Raji (cell line): ENCODE measurements around the gene ESYT3.

ENCODE experiments used
- POLR2A ChIP-seq: IDR thresholded peaks from 2 replicates; pipeline ENCODE4 v1.6.1; 2011; ENCODE audit warnings: low read depth, low read length, control low read depth; ENCODE audit not compliant: insufficient read depth

Gene ESYT3

GRCh38 chr3:138434875-138435772, 708 bp downstream of the ESYT3 start:
- no peak for TF ChIP-seq POLR2A

- TF ChIP-seq POLR2A: no peak
These were observed 1.4 kb downstream of the ESYT3 start for GRCh38 chr3:138435840-138436239.

GRCh38 chr3:138437281-138437680, 2.9 kb downstream of the ESYT3 start:
- TF ChIP-seq POLR2A: no peak

DNA sequence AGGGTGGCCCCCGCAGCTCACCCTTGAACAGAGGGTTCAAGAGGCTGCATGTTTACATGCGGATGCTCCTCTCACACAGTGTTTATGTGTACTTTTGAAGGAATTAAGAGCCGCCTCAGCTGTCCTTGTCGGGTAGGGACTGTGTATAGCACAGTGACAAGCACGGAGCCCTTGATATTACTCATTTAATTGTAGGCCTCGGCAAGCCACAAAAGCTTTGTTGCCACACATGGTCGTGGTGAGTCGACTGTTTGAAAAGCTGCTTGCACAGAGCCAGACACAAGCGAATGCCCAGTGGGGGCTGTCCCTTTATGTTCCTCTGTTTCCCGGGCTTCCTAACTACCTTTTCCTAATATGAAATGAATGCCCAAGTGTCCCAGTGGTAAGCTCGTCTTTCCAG, 4.5 kb downstream of the ESYT3 start:
- TF ChIP-seq POLR2A: no peak

DNA sequence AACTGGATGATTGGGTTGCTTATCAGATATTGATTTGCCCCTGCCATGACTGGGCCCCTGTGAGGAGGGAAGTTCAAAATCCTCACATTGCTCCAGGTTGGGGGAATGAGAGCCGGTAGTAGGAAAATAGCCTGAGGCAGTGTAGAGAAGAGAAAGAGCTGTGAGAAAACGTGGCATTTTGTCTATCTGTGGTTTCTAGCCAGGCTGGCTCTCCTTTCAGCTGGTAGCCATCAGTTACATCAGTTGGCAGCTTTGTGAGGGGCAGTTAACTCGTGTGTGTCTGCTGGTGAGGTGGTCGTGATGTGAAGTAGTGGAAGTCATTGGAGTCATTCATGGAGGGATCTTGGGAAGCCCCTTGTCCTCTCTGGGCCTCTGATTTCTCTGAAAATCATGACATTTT, 5.2 kb downstream of the ESYT3 start:
- TF ChIP-seq POLR2A: no peak

DNA sequence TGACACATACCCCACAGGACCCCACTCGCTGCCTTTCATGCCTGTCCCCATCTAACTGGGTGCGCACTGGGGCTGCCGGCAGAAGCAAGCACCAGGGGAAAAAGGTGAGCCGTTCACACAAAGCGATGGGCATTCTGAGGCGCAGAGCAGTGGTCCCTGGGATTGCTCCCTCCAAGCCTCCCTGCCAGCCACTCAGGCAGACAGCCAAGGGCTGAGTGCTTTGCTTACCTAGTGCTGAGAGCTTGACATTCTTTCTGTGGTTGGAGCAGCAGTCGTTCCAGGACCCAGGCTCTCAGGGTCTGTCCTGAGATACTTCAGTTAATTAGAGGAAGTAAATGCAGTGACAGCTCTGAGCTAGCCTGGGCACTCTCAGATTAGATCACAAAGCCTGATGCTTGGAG, 5.7 kb downstream of the ESYT3 start:
- no peak for TF ChIP-seq POLR2A

- no peak for TF ChIP-seq POLR2A
These were observed 6.2 kb downstream of the ESYT3 start for GRCh38 chr3:138440596-138440995.

DNA sequence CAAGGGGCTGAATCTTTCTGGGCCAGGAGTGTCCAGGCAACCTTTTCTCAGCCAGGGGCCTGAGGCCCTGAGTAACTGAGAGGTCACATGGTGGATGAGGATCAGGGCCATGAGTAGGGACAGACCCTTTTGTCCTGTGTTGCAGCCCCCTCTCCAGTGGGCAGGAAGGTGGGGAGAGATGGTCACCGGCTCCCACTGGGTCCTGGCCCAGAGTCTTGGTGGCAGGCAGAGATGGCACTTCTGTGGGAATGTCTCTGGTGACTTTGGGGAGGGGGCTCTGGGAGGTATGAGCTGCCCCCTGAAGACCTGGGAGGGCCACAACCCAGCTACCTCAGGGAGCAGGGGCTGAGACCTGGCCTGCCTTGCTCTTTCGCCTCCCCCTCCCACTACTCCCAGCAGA, 6.8 kb downstream of the ESYT3 start:
- no peak for TF ChIP-seq POLR2A

DNA sequence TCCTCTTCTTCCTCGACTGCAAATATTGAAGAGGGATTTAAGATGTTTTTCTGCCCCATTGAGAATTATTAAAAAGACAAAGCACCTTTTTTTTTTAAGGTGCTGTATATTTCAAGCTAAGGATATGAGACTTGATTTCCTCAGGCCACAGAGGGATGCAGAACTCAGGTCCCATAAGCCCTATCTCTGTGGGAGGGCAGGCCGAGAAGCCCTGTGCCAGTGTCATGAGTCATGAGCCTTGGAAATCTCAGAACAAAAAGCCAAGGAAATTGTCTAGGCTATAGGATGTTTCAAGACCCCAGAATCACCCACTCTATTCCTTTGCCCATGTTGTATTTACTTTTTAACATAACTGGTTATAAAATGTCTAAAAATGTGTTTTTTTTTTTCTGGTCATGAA, 7.3 kb downstream of the ESYT3 start:
- no peak for TF ChIP-seq POLR2A

- no peak for TF ChIP-seq POLR2A
These were observed 8.0 kb downstream of the ESYT3 start for GRCh38 chr3:138442433-138442832.

- TF ChIP-seq POLR2A: no peak
These were observed 8.7 kb downstream of the ESYT3 start for GRCh38 chr3:138443091-138443490.

DNA sequence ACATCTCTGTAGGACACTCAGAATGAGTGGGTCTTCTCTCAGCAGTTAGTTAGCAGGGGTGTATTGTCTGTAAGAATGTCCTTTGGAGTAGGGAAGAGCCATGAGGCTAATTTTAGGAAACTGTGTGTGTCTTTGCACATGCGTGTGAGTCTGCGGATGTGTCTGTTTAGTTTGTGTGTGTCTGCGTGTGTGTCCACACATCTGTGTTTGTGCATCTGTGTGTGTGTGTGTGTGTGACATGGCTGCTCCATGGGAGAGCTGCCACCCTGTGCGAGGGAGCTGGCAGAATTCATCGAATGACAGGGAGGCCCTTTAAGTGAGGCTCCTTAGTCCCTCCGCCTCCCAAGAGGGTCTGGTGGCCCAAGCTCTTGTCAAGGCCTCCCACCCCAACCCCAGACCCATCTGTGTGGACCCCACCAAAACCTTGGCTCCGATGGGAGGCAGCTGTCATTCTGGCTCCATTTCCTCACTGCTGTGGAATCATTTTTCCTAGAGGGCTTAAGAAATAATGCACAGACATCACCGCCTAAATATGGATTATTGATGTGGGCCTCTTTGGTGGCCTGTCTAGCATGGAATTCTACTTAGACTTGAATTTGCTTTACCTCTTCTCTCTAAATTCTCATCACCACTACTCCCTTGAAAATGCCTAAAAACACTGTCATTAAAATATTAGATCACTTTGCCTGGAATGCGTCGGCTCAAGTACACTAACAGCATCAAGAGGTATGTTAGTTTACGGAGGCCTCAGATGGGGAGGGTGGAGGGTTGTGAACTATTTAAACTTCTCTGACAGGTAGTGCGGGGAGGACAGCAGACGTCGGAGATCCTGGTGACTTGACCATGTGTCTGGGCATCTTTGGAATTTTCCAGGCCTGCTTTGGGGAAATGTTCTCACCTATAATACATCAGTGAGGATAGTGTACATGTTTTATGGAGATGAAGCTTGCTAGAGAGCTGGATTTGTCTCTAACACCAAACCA, 9.4 kb downstream of the ESYT3 start:
- no peak for TF ChIP-seq POLR2A

DNA sequence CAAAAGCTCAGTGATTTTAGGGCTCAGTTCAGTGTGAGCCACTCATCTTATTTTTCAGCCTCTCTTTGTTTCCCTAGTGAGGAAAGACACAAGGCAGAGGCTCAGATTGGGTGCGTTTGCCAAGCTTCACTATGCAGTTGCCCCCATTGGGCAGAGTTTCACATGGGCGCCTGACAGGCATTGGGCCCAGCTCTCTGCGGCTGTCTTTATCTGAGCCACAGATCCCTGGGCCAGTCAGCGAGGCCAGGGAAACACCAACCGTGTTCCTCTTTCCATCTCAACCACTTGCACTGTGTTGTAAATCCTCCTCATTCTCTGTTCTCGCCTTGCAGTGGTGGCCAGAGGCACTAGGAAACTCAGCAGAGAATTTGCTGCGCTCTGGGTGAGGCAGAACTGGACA, 10.8 kb downstream of the ESYT3 start:
- no peak for TF ChIP-seq POLR2A

DNA sequence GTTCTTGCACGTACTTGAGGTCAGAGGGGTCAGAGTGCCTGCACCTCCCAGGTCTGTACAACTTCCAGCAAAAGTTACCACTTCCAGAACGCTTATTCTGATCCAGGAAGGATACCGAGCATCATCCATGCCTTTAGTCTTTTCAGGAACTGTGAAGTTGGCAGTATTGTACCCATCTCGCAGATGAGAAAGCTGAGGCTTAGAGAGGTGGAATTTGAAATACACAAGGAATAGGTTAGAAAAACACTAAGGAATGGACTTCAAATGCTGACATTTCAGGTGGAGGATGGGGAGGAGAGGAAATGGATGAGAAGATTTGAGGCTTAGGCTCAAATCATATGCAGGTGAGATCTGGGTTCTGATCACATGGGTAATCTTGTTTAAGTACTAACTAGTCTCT, 11.2 kb downstream of the ESYT3 start:
- no peak for TF ChIP-seq POLR2A

DNA sequence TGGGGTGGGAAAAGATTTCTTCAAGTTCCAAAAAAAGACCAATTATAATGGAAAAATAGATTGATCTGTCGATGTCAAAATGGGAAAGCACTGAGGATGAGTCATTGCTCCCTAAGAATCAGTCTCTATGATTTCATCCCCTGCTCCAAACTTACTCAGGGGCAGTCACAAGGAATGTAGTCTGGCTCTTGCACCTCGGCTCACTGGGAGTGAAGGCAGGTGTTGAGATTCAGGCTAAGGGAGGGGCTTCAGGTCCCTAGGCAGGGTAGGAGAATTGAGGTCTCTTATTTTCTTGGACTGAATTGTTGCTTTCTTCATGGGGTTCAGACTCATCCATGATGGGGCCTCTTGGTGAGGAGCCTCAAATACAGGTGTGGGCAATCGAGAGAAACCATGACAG, 14.2 kb downstream of the ESYT3 start:
- TF ChIP-seq POLR2A: no peak

DNA sequence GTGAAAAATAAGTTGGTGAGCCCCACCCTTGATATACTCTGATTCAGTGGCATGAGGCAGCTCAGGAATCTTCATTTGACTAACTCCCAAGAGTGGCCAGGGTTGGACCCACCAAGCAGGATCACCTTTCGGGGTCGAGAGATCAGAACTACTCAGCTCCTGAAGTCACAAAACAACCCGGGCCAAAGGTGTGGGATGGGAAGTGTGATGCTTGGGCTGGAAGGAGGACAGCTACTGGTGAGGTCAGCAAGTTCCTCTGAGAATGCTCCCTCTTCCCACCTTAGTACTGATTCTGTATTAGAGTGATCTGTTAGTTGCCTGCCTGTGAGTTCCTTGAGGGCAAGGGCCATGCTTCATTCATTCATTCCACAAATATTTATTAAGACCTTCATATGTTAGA, 15.1 kb downstream of the ESYT3 start:
- no peak for TF ChIP-seq POLR2A

- no peak for TF ChIP-seq POLR2A
These were observed 15.8 kb downstream of the ESYT3 start for GRCh38 chr3:138450181-138450580.
